ENCODE measurements around the gene PRR15. TPM values are rescaled to one million over a fixed set of nuclear protein-coding genes. Genes with fewer than 3 reads are reported as not detected.
A peak's percentile ranks its signal among the peaks of the same experiment; 100 is the strongest.

Gene PRR15
- not detected for total RNA-seq (ENCODE audit: unreplicated experiment)
- long read RNA-seq: 0 reads

DNA sequence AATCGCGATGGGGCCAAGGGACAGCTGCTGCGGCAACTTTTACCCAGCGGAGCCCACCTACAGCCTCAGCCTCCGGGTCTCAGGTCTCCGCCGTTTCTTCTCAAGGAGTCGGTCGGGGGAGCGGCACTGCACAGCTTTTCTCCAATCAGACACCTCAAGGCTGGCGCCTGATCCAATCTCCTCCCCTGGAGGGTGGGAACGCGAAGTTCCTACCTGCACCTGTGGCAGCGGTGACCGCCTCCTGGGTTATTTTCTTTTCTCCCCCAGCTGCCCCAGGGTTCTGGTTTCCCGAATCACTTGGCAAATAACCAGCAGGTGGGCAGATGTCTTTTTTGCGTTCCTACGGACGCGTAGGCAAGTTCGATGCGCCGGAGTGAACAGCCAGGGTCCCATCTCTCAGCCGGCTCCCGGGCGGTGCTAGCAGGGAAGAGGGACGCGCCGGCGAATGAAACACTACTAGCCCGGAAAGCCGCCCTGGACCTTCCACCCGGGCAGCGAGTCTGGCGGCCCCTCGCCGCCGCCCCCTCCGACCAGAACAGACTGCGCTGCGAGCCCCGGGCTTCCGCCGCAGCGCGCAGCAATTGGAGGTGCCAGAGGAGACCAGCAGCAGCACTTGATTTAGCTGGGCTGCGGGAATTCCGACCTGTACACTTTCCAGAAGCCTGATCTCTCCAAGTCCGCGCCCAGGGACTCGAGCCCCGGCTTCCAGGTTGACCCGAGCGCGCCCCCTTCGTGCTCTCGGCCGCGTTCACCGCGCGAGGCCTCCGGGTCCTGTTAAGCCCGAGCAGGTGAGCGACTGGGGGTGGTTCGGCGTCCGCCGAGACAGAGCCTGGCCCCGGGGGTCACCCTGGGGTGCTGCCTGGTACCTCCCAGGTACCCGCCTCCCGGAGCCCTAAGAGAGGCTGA lies at the start of gene PRR15:
Gene PRR15, plus strand, starts transcription at position 246 of the 906 bp plus-strand sequence. CDS start 2,495 bp downstream, outside the sequence.
- Mint-ChIP-seq H3K27me3 (ENCODE audit: unreplicated experiment) (peaks cover 21% of the 10 kb centered on the region), H3K4me3 (ENCODE audit: unreplicated experiment) (peak within 1 kb of the TSS; percentile 85), H3K4me1 (ENCODE audit: low read depth, unreplicated experiment) (peaks cover 4% of the 10 kb centered on the region), H3K9me3 (ENCODE audit: unreplicated experiment) (peaks cover 2% of the 10 kb centered on the region), H3K27ac (ENCODE audit: unreplicated experiment) (no peak within 1 kb of the TSS), H3K36me3 (ENCODE audit: unreplicated experiment) (no peaks in the 10 kb centered on the region)
- TF ChIP-seq, protein P1, sequence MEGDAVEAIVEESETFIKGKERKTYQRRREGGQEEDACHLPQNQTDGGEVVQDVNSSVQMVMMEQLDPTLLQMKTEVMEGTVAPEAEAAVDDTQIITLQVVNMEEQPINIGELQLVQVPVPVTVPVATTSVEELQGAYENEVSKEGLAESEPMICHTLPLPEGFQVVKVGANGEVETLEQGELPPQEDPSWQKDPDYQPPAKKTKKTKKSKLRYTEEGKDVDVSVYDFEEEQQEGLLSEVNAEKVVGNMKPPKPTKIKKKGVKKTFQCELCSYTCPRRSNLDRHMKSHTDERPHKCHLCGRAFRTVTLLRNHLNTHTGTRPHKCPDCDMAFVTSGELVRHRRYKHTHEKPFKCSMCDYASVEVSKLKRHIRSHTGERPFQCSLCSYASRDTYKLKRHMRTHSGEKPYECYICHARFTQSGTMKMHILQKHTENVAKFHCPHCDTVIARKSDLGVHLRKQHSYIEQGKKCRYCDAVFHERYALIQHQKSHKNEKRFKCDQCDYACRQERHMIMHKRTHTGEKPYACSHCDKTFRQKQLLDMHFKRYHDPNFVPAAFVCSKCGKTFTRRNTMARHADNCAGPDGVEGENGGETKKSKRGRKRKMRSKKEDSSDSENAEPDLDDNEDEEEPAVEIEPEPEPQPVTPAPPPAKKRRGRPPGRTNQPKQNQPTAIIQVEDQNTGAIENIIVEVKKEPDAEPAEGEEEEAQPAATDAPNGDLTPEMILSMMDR (IDR thresholded peaks at IDR 0.05; ENCODE audit: partially characterized antibody, unreplicated experiment): no peak
- DNase-seq: peak; percentile 57

GRCh38 chr7:29516491-29516890 lies 47.1 kb upstream of the PRR15 start:
- H3K9me3 Mint-ChIP-seq (ENCODE audit: unreplicated experiment): peaks cover 3% of the 10 kb centered on the region
- peaks cover 11% of the 10 kb centered on the region for H3K4me1 Mint-ChIP-seq (ENCODE audit: low read depth, unreplicated experiment)
- peaks cover 18% of the 10 kb centered on the region for H3K36me3 Mint-ChIP-seq (ENCODE audit: unreplicated experiment)
- DNase-seq: no peak
- H3K4me3 Mint-ChIP-seq (ENCODE audit: unreplicated experiment): no peak overlapping the region
- TF ChIP-seq, protein P1 (IDR thresholded peaks at IDR 0.05; ENCODE audit: partially characterized antibody, unreplicated experiment): no peak
- H3K27ac Mint-ChIP-seq (ENCODE audit: unreplicated experiment): no peak overlapping the region
- H3K27me3 Mint-ChIP-seq (ENCODE audit: unreplicated experiment): peaks cover 2% of the 10 kb centered on the region

DNA sequence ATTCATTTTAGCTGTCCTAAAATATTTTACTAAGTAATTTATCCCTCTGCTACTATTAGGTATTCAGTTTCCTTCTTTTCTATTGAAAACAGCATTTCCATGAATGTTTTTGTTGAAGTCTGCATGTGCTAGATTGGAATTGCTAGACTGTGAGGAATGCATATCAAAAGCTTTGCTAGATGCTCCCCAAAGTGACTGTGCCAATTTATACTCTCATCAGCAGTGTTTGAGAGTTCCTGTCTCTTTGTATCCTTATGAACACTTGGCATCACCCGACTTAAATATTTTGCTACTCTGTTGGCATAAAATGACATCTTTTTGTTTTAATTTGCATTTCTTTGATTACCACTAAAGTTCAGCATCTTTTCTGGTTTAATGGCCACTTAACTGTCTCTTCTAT lies 45.0 kb upstream of the PRR15 start:
- Mint-ChIP-seq H3K27me3 (ENCODE audit: unreplicated experiment) (peaks cover 2% of the 10 kb centered on the region), H3K9me3 (ENCODE audit: unreplicated experiment) (peaks cover 3% of the 10 kb centered on the region), H3K27ac (ENCODE audit: unreplicated experiment) (no peak overlapping the region), H3K36me3 (ENCODE audit: unreplicated experiment) (peaks cover 29% of the 10 kb centered on the region), H3K4me3 (ENCODE audit: unreplicated experiment) (no peak overlapping the region), H3K4me1 (ENCODE audit: low read depth, unreplicated experiment) (peaks cover 11% of the 10 kb centered on the region)
- TF ChIP-seq, protein P1 (IDR thresholded peaks at IDR 0.05; ENCODE audit: partially characterized antibody, unreplicated experiment): no peak
- DNase-seq: no peak

DNA sequence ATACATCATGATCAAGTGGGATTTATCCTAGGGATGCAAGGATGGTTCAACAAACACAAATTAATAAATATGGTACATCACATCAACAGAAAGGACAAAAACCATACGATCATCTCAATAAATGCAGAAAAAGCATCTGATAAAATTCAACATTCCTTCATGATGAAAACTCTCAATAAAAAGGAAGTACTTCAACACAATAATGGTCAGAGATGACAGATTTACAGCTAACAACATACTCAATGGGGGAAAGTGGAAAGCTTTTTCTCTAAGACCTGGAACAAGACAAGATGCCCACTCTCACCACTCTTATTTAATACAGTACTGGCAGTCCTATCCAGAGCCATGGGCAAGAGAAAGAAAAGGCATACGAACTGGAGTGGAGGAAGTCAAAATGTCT lies 39.9 kb upstream of the PRR15 start:
- Mint-ChIP-seq H3K27ac (ENCODE audit: unreplicated experiment) (no peak overlapping the region), H3K9me3 (ENCODE audit: unreplicated experiment) (peaks cover 7% of the 10 kb centered on the region), H3K4me1 (ENCODE audit: low read depth, unreplicated experiment) (no peaks in the 10 kb centered on the region), H3K4me3 (ENCODE audit: unreplicated experiment) (no peak overlapping the region), H3K27me3 (ENCODE audit: unreplicated experiment) (peaks cover 2% of the 10 kb centered on the region), H3K36me3 (ENCODE audit: unreplicated experiment) (peaks cover 15% of the 10 kb centered on the region)
- TF ChIP-seq, protein P1 (IDR thresholded peaks at IDR 0.05; ENCODE audit: partially characterized antibody, unreplicated experiment): no peak
- DNase-seq: no peak

Measured in glutamatergic neuron (in vitro differentiated cells).